H9 (cell line): ENCODE results near the gene PRKAG2. TPM values are rescaled to one million over a fixed set of nuclear protein-coding genes. Genes with fewer than 3 reads are reported as not detected.

Source experiments
- DNase-seq: peaks from one replicate; pipeline ENCODE4 v3.0.0-alpha.2; 2017
- H2AFZ ChIP-seq: one replicate; pipeline ENCODE4 v1.6.1; 2013; ENCODE audit warnings: mild to moderate bottlenecking, low read length, control low read depth, moderate library complexity
- H2AK5ac ChIP-seq: 2 replicates; pipeline ENCODE4 v1.6.1; 2013; ENCODE audit warnings: low read length, control low read depth, mixed read lengths; ENCODE audit not compliant: insufficient read length
- H2BK120ac ChIP-seq: one replicate; pipeline ENCODE4 v1.6.1; 2013; ENCODE audit warnings: low read depth, mild to moderate bottlenecking, low read length, control low read depth, inconsistent platforms; ENCODE audit not compliant: poor library complexity, severe bottlenecking
- H2BK12ac ChIP-seq: 2 replicates; pipeline ENCODE4 v1.6.1; 2013; ENCODE audit warnings: low read length, control low read depth, mixed read lengths, low read depth; ENCODE audit not compliant: insufficient read length
- H2BK15ac ChIP-seq: 2 replicates; pipeline ENCODE4 v1.6.1; 2013; ENCODE audit warnings: low read depth, low read length, control low read depth
- H2BK20ac ChIP-seq: one replicate; pipeline ENCODE4 v1.6.1; 2013; ENCODE audit warnings: low read depth, mild to moderate bottlenecking, low read length, control low read depth, inconsistent platforms; ENCODE audit not compliant: poor library complexity, severe bottlenecking
- H2BK5ac ChIP-seq: 2 replicates; pipeline ENCODE4 v1.6.1; 2013; ENCODE audit warnings: low read length, control low read depth, mixed read lengths; ENCODE audit not compliant: insufficient read length
- H3K14ac ChIP-seq: 2 replicates; pipeline ENCODE4 v1.6.1; 2013; ENCODE audit warnings: low read length, control low read depth; ENCODE audit not compliant: insufficient read depth
- H3K18ac ChIP-seq: 2 replicates; pipeline ENCODE4 v1.6.1; 2013; ENCODE audit warnings: low read depth, mild to moderate bottlenecking, mixed read lengths, low read length, control low read depth; ENCODE audit not compliant: insufficient read length
- H3K23ac ChIP-seq: 2 replicates; pipeline ENCODE4 v1.6.1; 2013; ENCODE audit warnings: low read length, control low read depth, mixed read lengths, low read depth; ENCODE audit not compliant: insufficient read length
- H3K23me2 ChIP-seq: 2 replicates; pipeline ENCODE4 v1.6.1; 2013; ENCODE audit warnings: low read depth, mild to moderate bottlenecking, mixed read lengths, low read length, control low read depth; ENCODE audit not compliant: insufficient read length, poor library complexity, severe bottlenecking
- H3K27ac ChIP-seq: 2 replicates; pipeline ENCODE4 v1.5.1; 2013; ENCODE audit warnings: low read length, control low read depth, mixed read lengths, low read depth; ENCODE audit not compliant: insufficient read length
- H3K27me3 ChIP-seq: 2 replicates; pipeline ENCODE4 v1.6.1; 2013; ENCODE audit warnings: low read length, control low read depth, inconsistent platforms; ENCODE audit not compliant: insufficient read depth
- H3K4ac ChIP-seq: 2 replicates; pipeline ENCODE4 v1.6.1; 2013; ENCODE audit warnings: low read depth, mild to moderate bottlenecking, control low read depth, inconsistent platforms, low read length, moderate library complexity
- H3K4me1 ChIP-seq: 2 replicates; pipeline ENCODE4 v1.6.1; 2013; ENCODE audit warnings: low read length, control low read depth, inconsistent platforms; ENCODE audit not compliant: insufficient read depth
- H3K4me2 ChIP-seq: 2 replicates; pipeline ENCODE4 v1.6.1; 2013; ENCODE audit warnings: low read length, control low read depth, mixed read lengths; ENCODE audit not compliant: insufficient read length, insufficient read depth
- H3K56ac ChIP-seq: 2 replicates; pipeline ENCODE4 v1.6.1; 2013; ENCODE audit warnings: low read depth, mild to moderate bottlenecking, mixed read lengths, low read length, control low read depth; ENCODE audit not compliant: insufficient read length
- H3K79me1 ChIP-seq: 2 replicates; pipeline ENCODE4 v1.6.1; 2013; ENCODE audit warnings: low read depth, mild to moderate bottlenecking, moderate library complexity, low read length, control low read depth, inconsistent platforms; ENCODE audit not compliant: insufficient read depth, poor library complexity, severe bottlenecking
- H3K79me2 ChIP-seq: 2 replicates; pipeline ENCODE4 v1.6.1; 2013; ENCODE audit warnings: low read length, control low read depth, inconsistent platforms; ENCODE audit not compliant: insufficient read depth
- H3K9ac ChIP-seq: 2 replicates; pipeline ENCODE4 v1.6.1; 2013; ENCODE audit warnings: low read length, control low read depth, mixed read lengths; ENCODE audit not compliant: insufficient read length; ENCODE audit errors: extremely low read depth
- H3K9me3 ChIP-seq: one replicate; pipeline ENCODE4 v1.6.1; 2013; ENCODE audit warnings: low read depth, low read length, inconsistent platforms; ENCODE audit not compliant: control insufficient read depth
- H3T11ph ChIP-seq: one replicate; pipeline ENCODE4 v1.6.1; 2013; ENCODE audit warnings: mild to moderate bottlenecking, low read length, control low read depth, inconsistent platforms
- H4K20me1 ChIP-seq: one replicate; pipeline ENCODE4 v1.6.1; 2013; ENCODE audit not compliant: control insufficient read depth, insufficient read length, insufficient read depth
- H4K5ac ChIP-seq: 2 replicates; pipeline ENCODE4 v1.6.1; 2013; ENCODE audit warnings: low read depth, mild to moderate bottlenecking, mixed read lengths, low read length, control low read depth; ENCODE audit not compliant: insufficient read length
- H4K8ac ChIP-seq: replicated peaks from 2 replicates; pipeline ENCODE4 v1.6.1; 2013; ENCODE audit warnings: low read length, control low read depth, mixed read lengths, low read depth; ENCODE audit not compliant: insufficient read length
- H4K91ac ChIP-seq: 2 replicates; pipeline ENCODE4 v1.6.1; 2013; ENCODE audit warnings: low read depth, mild to moderate bottlenecking, moderate library complexity, mixed read lengths, low read length, control low read depth; ENCODE audit not compliant: insufficient read length
- H3K27ac Mint-ChIP-seq, 3 experiments: 2 replicates in 2 of 3; 3 replicates in 1 of 3; pipeline ENCODE4 v1.8.0; 2020 to 2021; ENCODE audit warnings: mixed read lengths in 3 of 3, mild to moderate bottlenecking in 1 of 3, moderate library complexity in 1 of 3
- H3K27me3 Mint-ChIP-seq: 2 replicates; pipeline ENCODE4 v1.8.0; 2021; ENCODE audit warnings: low read depth, mild to moderate bottlenecking, moderate library complexity, mixed read lengths
- H3K36me3 Mint-ChIP-seq, 3 experiments: 2 replicates in 2 of 3; 3 replicates in 1 of 3; pipeline ENCODE4 v1.8.0; 2020 to 2021; ENCODE audit warnings: low read depth in 3 of 3, mixed read lengths in 3 of 3; ENCODE audit not compliant: insufficient read depth in 1 of 3
- H3K4me1 Mint-ChIP-seq, 2 experiments: 2 replicates each; pipeline ENCODE4 v1.8.0; 2020; ENCODE audit warnings: mixed read lengths in 2 of 2
- H3K4me3 Mint-ChIP-seq, 2 experiments: 2 replicates in 1 of 2; 3 replicates in 1 of 2; pipeline ENCODE4 v1.8.0; 2020 to 2021; ENCODE audit warnings: mild to moderate bottlenecking in 2 of 2, mixed read lengths in 2 of 2, moderate library complexity in 1 of 2
- H3K9me3 Mint-ChIP-seq, 2 experiments: 2 replicates in 1 of 2; 3 replicates in 1 of 2; pipeline ENCODE4 v1.8.0; 2020; ENCODE audit warnings: mild to moderate bottlenecking in 2 of 2, mixed read lengths in 2 of 2, moderate library complexity in 1 of 2
- WGBS: extraction: QIAGEN DNeasy Blood & Tissue Kit; methylation state at CpG from one replicate; pipeline ENCODE4 v1.1.7; 2013; ENCODE audit warnings: missing lambda C conversion rate, low lambda C conversion rate, mixed read lengths; ENCODE audit not compliant: insufficient read length; ENCODE audit errors: extremely low coverage; 5-methylcytosine and 5-hydroxymethylcytosine counted together
- total RNA-seq: library from RNA; stranded (reverse); gene quantifications from 2 replicates; pipeline ENCODE4 v1.2.1, GENCODE V29; 2021
- TF ChIP-seq, protein P1 (sequence below): fragments of 200-600 bp; sonication (generic); conservative IDR thresholded peaks from 3 replicates; pipeline ENCODE4 v1.8.0; 2021; ENCODE audit warnings: antibody characterized with exemption, mild to moderate bottlenecking

PRKAG2 gene
- total RNA-seq, 1 experiment from 2014 or later: 11.8 TPM

GRCh38 chr7:151738925-151739324 lies 138.0 kb downstream of the PRKAG2 start:
- no peak overlapping the region for H3K27ac ChIP-seq
- H3K4me1 Mint-ChIP-seq: peaks cover 34 to 37% of the 10 kb centered on the region in 2 experiments
- H3K79me1 ChIP-seq: no peaks in the 10 kb centered on the region
- H3K79me2 ChIP-seq: no peaks in the 10 kb centered on the region
- peaks cover 14% of the 10 kb centered on the region in 2 experiments for H3K9me3 Mint-ChIP-seq
- no peak overlapping the region for H4K91ac ChIP-seq
- H4K5ac ChIP-seq: no peak overlapping the region
- H3K27me3 Mint-ChIP-seq: peaks cover 3% of the 10 kb centered on the region; the same call in 1 of the 2 replicates
- peaks cover 6 to 21% (median 8%) of the 10 kb centered on the region in 3 experiments for H3K36me3 Mint-ChIP-seq
- H2BK5ac ChIP-seq: no peak overlapping the region
- DNase-seq: no peak
- WGBS: no CpG with 5 or more reads among the region's 10 CpGs
- no peak overlapping the region for H3K4me3 Mint-ChIP-seq
- H3K56ac ChIP-seq: no peak overlapping the region
- no peaks in the 10 kb centered on the region for H3K9me3 ChIP-seq
- H3K14ac ChIP-seq: no peak overlapping the region
- no peak overlapping the region for H2BK15ac ChIP-seq
- no peak overlapping the region for H2BK120ac ChIP-seq
- H3K23me2 ChIP-seq: no peaks in the 10 kb centered on the region
- H3K27me3 ChIP-seq: no peaks in the 10 kb centered on the region
- no peak overlapping the region for H3K4me2 ChIP-seq
- H4K20me1 ChIP-seq: no peaks in the 10 kb centered on the region
- H2AK5ac ChIP-seq: no peak overlapping the region
- H3K9ac ChIP-seq: no peak overlapping the region
- H3K4me1 ChIP-seq: peaks cover 7% of the 10 kb centered on the region; the same call in 1 of the 2 replicates
- TF ChIP-seq, protein P1, sequence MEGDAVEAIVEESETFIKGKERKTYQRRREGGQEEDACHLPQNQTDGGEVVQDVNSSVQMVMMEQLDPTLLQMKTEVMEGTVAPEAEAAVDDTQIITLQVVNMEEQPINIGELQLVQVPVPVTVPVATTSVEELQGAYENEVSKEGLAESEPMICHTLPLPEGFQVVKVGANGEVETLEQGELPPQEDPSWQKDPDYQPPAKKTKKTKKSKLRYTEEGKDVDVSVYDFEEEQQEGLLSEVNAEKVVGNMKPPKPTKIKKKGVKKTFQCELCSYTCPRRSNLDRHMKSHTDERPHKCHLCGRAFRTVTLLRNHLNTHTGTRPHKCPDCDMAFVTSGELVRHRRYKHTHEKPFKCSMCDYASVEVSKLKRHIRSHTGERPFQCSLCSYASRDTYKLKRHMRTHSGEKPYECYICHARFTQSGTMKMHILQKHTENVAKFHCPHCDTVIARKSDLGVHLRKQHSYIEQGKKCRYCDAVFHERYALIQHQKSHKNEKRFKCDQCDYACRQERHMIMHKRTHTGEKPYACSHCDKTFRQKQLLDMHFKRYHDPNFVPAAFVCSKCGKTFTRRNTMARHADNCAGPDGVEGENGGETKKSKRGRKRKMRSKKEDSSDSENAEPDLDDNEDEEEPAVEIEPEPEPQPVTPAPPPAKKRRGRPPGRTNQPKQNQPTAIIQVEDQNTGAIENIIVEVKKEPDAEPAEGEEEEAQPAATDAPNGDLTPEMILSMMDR: no peak
- H2BK20ac ChIP-seq: no peak overlapping the region
- no peak overlapping the region for H3T11ph ChIP-seq
- no peak overlapping the region for H3K23ac ChIP-seq
- no peak overlapping the region for H3K18ac ChIP-seq
- H3K27ac Mint-ChIP-seq: no peak overlapping the region; a peak in 1 of 7 replicates
- H2BK12ac ChIP-seq: no peak overlapping the region
- no peak overlapping the region for H4K8ac ChIP-seq
- no peak overlapping the region for H3K4ac ChIP-seq
- no peak overlapping the region for H2AFZ ChIP-seq
